ENCODE measurements around the gene ACSM2A.
"Not testable (repeated sequence)": the region's sequence is repeated elsewhere in the genome, so short reads cannot be mapped to it uniquely, and the experiment has no call there.

The ACSM2A gene, protein sequence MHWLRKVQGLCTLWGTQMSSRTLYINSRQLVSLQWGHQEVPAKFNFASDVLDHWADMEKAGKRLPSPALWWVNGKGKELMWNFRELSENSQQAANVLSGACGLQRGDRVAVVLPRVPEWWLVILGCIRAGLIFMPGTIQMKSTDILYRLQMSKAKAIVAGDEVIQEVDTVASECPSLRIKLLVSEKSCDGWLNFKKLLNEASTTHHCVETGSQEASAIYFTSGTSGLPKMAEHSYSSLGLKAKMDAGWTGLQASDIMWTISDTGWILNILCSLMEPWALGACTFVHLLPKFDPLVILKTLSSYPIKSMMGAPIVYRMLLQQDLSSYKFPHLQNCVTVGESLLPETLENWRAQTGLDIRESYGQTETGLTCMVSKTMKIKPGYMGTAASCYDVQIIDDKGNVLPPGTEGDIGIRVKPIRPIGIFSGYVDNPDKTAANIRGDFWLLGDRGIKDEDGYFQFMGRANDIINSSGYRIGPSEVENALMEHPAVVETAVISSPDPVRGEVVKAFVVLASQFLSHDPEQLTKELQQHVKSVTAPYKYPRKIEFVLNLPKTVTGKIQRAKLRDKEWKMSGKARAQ

DNA sequence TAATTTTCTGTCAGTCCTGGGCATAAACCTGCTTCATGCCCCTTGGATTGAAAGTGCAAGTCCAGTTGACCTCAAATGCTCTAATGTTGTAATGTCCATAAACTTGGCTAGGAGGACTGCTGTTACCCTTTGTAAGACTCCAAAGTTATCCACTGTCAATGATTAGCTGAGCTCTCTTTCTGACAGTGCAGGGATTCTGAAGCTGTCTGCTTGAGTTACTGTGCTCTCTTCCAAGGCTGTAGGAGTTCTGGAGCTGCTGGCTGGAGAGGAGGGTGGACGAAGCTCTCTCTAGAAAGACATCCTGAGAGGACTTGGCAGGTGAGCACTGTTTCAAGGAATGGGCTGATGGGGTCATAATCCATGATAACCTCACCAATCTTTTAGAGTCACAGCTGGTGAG lies at the start of gene ACSM2A:
Gene ACSM2A, plus strand, starts transcription at position 158 of the 400 bp plus-strand sequence. CDS start 8,594 bp downstream, outside the sequence.
- DNase-seq (ENCODE audit: low spot score) = not testable (repeated sequence)

GRCh38 chr16:20402651-20403050 lies 48.7 kb upstream of the ACSM2A start:
- DNase-seq (ENCODE audit: low spot score) = peak; percentile 29

DNA sequence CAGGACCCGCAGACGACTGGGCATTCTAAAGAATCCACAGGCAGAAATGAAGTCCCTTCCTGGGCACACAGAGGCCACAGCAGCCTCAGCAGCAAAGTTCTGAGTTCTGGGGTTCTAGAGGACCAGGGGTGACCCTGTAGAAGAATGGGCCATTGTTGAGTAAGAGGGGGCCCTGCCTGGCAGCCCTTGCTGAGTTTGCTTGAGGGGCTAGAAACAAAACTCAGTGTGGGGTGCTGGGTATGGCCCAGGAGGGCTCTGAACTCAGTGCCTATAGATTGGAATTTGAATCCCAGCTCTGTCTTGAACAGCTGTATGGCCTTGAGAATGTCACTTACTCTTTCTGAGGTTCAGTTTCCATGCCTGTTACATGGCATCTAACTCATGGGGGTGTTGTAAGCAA lies 46.7 kb upstream of the ACSM2A start, which contains the start of gene PDILT:
Gene PDILT, minus strand, starts transcription at position 101 of the 400 bp plus-strand sequence. CDS start 5,437 bp downstream, outside the sequence.
- DNase-seq (ENCODE audit: low spot score) = peak; percentile 21

DNA sequence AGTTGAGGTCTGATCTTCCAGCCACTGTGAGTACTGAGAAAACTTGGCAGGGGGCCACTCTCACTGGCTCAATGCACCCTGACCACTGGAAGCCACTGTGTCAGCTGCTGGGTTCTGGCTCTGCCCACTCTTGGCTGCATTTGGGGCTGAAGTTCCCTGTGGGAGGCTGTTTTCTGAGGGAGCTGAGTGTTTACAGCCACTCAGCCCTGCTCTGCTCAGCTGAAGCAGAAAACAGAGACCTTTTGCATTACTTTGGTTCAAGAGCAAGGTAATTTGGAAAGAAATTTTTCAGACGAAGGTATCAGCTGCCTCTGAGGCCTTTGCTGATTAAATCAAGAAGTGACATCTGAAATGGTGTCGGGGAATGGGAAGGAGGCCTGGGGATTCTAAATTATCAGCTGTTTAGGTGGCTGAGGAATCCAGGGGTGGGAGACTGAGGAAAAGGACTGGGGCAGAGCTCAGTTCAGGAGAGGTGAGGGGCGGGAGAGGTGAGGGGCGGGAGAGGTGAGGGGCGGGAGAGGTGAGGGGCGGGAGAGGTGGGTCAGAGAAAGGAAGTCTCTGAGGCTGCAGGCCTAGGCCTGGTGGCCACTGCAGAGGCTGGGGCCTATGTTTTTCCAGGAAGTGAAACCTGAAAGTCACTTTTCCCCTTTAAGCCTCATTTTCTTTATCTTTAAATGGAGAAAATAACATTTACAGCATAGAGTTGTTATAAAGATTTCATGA lies 41.8 kb upstream of the ACSM2A start, which contains the start of gene ACSM5:
Gene ACSM5, plus strand, starts transcription at position 137 of the 723 bp plus-strand sequence. CDS start 1,951 bp downstream, outside the sequence.
- no peak for DNase-seq (ENCODE audit: low spot score)

DNA sequence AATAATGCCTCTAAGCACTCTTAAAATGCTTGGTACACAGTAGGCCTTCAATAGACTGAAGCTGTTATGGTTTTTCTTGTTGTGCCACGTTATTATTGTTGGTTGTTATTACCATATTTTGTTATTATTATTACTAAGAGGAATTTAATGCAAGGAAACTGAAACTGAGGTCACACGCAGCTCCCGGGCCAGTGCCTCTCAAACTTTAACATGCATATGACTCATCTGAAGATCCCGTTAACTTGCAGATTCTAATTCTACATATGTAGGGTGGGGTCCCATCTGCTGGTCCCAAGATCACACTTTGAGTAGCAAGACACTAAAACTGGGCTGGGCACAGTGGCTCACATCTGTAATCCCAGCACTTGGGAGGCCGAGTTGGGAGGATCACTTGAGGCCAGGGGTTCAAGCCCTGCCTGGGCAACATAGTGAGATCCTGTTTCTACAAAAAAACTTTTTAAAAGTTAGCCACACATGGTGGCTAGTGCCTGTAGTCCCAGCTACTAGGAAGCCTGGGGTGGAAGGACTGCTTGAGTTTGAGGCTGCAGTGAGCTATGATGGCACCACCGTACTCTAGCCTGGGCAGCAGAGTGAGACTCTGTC lies 41.1 kb upstream of the ACSM2A start:
- no peak for DNase-seq (ENCODE audit: low spot score)

- no peak for DNase-seq (ENCODE audit: low spot score)
Measured at GRCh38 chr16:20411055-20411454, 40.3 kb upstream of the ACSM2A start.

- DNase-seq (ENCODE audit: low spot score) = no peak
Measured at GRCh38 chr16:20415541-20415940, 35.8 kb upstream of the ACSM2A start.

- not testable (repeated sequence) for DNase-seq (ENCODE audit: low spot score)
Measured at GRCh38 chr16:20419093-20419492, 32.2 kb upstream of the ACSM2A start.

- not testable (repeated sequence) for DNase-seq (ENCODE audit: low spot score)
Measured at GRCh38 chr16:20421748-20422147, 29.6 kb upstream of the ACSM2A start.

DNA sequence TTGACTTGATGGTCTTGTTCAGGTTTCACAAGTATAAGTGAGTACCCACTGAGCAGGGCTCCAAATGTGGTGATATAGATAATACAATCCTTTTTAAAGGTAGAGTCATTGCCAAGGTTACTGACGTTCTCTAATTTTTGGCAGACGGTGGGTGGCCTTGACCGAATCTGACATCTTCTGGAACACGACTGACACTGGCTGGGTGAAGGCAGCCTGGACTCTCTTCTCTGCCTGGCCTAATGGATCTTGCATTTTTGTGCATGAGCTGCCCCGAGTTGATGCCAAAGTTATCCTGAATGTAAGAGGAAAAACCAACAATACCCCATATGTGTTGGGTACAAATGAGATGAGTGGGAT lies 27.6 kb upstream of the ACSM2A start:
- DNase-seq (ENCODE audit: low spot score) = not testable (repeated sequence)

DNA sequence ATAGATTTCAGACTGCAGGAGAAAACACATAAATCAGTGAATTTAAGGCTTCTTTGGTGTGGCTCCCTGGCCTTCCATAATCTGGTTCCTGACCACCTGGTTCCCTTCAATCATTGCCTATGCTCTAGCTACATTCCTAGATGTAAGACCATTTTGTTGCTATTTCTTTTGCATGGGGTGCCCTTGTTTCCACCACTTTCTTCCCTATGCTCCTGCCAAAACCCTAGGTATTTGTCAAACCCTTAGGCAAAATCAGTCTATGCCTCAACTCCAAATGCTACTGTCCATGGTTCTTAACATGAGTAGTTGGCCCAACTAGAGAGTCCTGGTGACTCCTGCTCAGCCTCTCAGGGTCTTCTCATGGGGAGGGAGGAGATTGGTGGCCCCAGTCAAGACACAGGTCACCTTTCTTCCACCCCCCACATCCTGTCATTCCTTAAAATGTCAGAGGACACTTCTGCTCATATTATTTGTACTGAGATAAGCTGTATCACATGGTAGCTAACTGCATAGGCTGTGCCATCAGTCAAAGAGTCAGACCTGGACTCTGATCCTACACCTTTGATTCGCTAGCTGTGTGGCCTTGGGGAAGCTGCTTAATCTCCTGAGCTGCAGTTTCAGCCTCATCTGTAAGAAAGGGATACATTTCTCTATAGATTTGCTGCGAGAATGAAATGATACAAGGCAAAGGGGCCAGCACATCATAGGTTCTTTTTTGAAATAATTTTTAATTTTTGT lies 27.0 kb upstream of the ACSM2A start:
- no peak for DNase-seq (ENCODE audit: low spot score)

DNA sequence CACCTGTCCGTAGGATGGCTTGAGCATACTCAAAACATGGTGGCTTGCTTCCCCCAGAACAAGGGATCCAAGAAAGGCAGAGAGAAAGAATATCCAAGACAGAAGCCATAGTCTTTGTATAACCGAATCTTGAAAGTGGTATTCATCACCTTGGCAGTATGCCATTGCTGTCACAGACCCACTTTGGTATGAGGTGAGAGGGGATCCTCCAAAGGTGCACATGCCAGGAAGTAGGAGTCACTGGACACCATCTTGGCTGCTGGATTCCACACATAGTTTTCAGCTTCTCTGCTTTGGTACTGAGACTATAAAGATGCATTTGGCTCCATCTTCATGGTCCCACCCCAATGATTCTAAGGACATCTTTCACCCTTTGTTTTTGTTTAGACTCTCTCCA lies 23.9 kb upstream of the ACSM2A start:
- DNase-seq (ENCODE audit: low spot score) = not testable (repeated sequence)

DNA sequence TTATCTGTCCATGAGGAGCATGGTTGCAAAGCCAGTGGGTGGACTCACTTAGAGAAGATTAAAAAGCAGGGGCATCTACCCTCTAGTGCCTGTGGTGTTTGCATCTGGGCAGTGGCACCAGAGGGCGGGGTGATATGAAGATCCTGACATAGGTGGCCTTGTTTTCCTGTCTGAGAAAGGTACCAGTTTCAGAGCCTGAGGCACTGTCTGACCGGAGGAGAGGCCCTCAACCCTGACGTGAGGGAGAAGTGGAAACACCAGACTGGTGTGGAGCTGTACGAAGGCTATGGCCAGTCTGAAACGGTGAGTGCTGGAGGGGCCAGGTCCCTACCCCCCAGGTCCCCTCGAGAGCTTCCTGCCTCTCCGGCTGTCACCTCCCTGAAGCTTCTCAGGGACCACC lies 21.8 kb upstream of the ACSM2A start:
- not testable (repeated sequence) for DNase-seq (ENCODE audit: low spot score)

- DNase-seq (ENCODE audit: low spot score) = not testable (repeated sequence)
Measured at GRCh38 chr16:20430480-20430879, 20.8 kb upstream of the ACSM2A start.

GRCh38 chr16:20430948-20431347 lies 20.4 kb upstream of the ACSM2A start:
- no peak for DNase-seq (ENCODE audit: low spot score)

DNA sequence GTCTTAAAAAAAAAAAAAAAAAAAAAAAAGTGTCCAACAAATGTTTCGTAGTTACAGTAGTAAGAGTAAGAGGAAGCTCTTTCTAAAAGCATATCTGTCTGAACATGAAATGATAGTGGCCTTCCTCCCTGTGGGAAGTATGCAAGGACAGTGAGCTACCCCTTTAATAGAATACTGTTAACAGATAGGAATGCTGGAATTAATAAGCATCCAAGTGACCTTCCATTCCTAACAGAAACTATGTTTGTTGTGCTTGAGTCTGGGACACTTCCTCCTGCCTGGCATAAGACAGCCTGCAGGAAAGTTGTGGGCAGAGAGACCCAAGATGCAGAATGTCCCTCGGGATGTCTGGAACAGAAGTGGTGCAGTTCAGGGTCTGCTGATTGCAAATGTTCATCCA lies 12.4 kb upstream of the ACSM2A start:
- not testable (repeated sequence) for DNase-seq (ENCODE audit: low spot score)

DNA sequence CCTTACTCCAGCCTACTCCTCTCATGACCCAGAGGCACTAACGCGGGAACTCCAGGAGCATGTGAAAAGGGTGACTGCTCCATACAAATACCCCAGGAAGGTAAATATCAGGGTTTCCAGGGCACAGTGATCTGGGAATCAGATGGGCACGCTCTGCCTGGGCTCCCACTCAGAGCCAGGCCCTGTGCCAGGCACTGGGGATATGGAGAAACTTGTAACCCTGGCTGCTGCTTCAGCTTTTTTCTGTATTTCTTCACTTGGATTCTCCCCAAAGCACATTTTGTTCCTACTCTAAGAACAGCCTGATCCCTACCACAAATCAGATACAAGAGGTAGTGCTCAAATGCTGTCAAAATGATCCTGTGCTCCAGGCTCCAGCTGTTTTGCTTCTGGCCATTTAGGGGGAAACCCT lies 11.5 kb upstream of the ACSM2A start:
- DNase-seq (ENCODE audit: low spot score) = not testable (repeated sequence)

GRCh38 chr16:20440731-20441130 lies 10.6 kb upstream of the ACSM2A start:
- DNase-seq (ENCODE audit: low spot score) = not testable (repeated sequence)

GRCh38 chr16:20441191-20441590 lies 10.1 kb upstream of the ACSM2A start:
- no peak for DNase-seq (ENCODE audit: low spot score)

- not testable (repeated sequence) for DNase-seq (ENCODE audit: low spot score)
Measured at GRCh38 chr16:20441859-20442258, 9.5 kb upstream of the ACSM2A start.

- not testable (repeated sequence) for DNase-seq (ENCODE audit: low spot score)
Measured at GRCh38 chr16:20446652-20447393, 4.5 kb upstream of the ACSM2A start.

Measured in ecto neural progenitor cell (in vitro differentiated cells).